C1 segment of cervical spinal cord (tissue), 14 donors: Measurements from ENCODE around the gene NDUFA13.

Source experiments
- DNase-seq, 14 donors: peaks; one replicate each; lab custom pipeline; 2025; lab: John Stamatoyannopoulos, UW

Gene NDUFA13

DNA sequence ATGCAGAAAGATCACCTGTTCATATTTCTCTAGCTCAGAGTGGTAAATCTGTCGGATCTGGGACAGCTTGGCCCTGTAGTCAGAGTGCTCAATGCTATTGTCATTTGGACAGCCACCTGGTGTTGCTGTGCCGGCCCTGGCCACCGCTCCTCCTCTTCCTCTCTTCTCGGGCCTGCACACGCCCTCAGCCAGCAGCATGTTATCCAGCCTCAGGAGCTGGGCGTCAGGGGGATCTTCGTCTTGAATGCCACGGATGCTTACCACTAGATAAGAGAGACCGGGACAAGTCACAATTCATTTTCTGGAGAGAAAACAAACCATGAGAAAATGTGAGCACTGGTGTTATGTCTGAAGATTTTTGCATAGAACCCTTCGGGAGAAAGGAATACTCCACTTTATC, 54.5 kb downstream of the NDUFA13 start:
- DNase-seq = no peak

DNA sequence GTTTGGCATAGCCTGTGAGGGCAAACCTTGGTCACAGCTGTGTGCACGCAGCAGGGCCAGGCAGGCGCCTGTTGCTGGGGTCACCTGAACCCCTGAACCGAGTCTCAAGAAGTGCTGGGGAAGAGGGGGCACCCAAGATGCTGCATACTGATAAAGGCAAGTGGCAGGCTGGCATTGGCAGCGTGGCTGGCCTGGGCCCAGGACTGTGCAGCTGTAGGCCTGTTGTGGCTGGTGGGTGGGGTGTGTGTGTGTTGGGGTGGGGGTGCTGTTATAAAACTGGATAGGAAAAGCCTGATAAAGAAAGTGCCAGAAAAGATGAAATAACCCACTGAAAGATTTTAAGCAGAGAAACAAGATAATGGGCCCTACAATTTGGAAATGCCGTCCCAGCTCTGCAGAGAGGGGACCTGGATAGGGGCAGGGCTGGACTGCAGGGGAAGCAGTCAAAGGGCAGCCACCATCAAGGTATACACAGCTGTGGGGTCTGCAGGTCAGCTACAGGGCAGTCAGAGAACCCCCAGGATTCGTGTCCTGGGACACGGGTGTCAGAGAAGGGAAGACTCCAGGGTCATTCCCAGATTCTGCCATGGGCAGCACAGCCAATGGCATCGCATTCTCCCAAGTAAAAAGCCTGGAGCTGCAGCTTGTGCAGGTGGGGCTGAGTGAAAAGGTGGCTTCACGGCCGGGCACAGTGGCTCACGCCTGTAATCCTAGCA, 55.2 kb downstream of the NDUFA13 start:
- DNase-seq = no peak

DNA sequence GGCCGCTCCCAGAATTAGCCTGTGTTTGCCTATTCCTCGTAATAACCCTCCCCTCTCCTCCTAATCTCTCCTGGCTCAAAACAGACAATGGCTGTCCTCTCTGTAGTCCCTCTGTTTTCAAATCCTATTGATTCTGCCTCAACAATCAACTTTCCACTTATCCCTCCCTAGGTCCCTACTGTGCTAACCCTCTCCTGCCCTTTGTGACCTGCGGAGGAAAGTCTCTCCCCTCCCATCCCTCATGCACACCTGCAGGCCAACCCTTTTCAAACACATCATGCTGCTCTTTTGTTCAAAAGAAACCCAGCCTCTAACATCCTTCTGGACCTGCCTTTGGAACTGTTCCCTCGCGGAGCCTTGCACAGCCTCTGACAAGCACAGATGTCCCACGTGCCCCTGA, 59.4 kb downstream of the NDUFA13 start:
- no peak for DNase-seq
